Mesendoderm (in vitro differentiated cells): ENCODE measurements around the gene TUBB4A. TPM values are rescaled to one million over a fixed set of nuclear protein-coding genes. Genes with fewer than 3 reads are reported as not detected.

Source experiments
- small RNA-seq: library from polyadenylated mRNA; stranded (forward); fragments of <200 nt; extraction: miRNeasy Mini kit (QIAGEN cat#:217004); gene quantifications from one replicate; pipeline ENCODE3, GENCODE V24; 2013; ENCODE audit not compliant: insufficient read depth

TUBB4A gene

Small RNA genes within 50 kb of the gene (small RNA-seq; reads per million reads assigned to genes)
- gene AC010503.2 = not detected
